Gastroesophageal sphincter (tissue), 3 donors: ENCODE data around the gene SCG3.

Experiments
- EP300 ChIP-seq: sonication (generic); formaldehyde crosslinking; IDR thresholded peaks from one replicate; pipeline ENCODE4 v1.6.1; 2017; ENCODE audit warnings: antibody characterized with exemption, mild to moderate bottlenecking
- POLR2A ChIP-seq, 2 donors: fragments of 450-650 bp; IDR thresholded peaks; one replicate each; pipeline ENCODE4 v1.6.1; 2017; ENCODE audit warnings: antibody characterized with exemption in 2 of 2, mild to moderate bottlenecking in 2 of 2, moderate library complexity in 1 of 2
- POLR2AphosphoS5 ChIP-seq: sonication (generic); formaldehyde crosslinking; IDR thresholded peaks from one replicate; pipeline ENCODE4 v1.6.1; 2017; ENCODE audit warnings: antibody characterized with exemption
- TF ChIP-seq, protein P1 (sequence below), 4 experiments: fragments of 200-600 bp in 2 of 4; fragments of 450-650 bp in 2 of 4; sonication (generic) in 1 of 4; IDR thresholded peaks; one replicate each; pipeline ENCODE4 v1.5.1; 2017 to 2019; ENCODE audit warnings: antibody characterized with exemption in 4 of 4, mild to moderate bottlenecking in 2 of 4, moderate library complexity in 2 of 4

DNA sequence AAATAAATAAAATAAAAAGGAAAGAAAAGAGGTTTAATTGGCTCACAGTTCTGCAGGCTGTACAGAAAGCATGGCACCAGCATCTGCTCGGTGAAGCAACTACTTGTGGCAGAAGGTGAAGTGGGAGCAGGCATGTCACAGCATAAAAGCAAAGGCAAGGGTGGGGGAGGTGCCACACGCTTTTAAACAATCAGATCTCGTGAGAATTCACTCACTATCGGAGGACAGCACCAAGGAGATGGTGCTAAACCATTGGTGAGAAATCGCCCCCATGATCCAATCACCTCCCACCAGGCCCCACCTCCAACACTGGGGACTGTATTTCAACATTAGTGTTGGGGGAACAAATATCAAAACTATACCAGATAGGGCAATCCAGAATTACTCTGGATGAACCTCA lies 15.3 kb downstream of the SCG3 start:
- TF ChIP-seq, protein P1, sequence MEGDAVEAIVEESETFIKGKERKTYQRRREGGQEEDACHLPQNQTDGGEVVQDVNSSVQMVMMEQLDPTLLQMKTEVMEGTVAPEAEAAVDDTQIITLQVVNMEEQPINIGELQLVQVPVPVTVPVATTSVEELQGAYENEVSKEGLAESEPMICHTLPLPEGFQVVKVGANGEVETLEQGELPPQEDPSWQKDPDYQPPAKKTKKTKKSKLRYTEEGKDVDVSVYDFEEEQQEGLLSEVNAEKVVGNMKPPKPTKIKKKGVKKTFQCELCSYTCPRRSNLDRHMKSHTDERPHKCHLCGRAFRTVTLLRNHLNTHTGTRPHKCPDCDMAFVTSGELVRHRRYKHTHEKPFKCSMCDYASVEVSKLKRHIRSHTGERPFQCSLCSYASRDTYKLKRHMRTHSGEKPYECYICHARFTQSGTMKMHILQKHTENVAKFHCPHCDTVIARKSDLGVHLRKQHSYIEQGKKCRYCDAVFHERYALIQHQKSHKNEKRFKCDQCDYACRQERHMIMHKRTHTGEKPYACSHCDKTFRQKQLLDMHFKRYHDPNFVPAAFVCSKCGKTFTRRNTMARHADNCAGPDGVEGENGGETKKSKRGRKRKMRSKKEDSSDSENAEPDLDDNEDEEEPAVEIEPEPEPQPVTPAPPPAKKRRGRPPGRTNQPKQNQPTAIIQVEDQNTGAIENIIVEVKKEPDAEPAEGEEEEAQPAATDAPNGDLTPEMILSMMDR (IDR thresholded peaks at IDR 0.05) = no peak
- TF ChIP-seq POLR2A (IDR thresholded peaks at IDR 0.05) (no peak), EP300 (no peak), POLR2AphosphoS5 (no peak)
